ENCODE measurements around the gene PTF1A.

Gene PTF1A

GRCh38 chr10:23186697-23187096 lies 5.4 kb upstream of the PTF1A start:
- DNase-seq (ENCODE audit: low read depth): no peak

- DNase-seq (ENCODE audit: low read depth): no peak
These were observed 5.0 kb upstream of the PTF1A start for GRCh38 chr10:23187155-23187554.

GRCh38 chr10:23189024-23189423 lies 3.1 kb upstream of the PTF1A start:
- DNase-seq (ENCODE audit: low read depth): no peak

DNA sequence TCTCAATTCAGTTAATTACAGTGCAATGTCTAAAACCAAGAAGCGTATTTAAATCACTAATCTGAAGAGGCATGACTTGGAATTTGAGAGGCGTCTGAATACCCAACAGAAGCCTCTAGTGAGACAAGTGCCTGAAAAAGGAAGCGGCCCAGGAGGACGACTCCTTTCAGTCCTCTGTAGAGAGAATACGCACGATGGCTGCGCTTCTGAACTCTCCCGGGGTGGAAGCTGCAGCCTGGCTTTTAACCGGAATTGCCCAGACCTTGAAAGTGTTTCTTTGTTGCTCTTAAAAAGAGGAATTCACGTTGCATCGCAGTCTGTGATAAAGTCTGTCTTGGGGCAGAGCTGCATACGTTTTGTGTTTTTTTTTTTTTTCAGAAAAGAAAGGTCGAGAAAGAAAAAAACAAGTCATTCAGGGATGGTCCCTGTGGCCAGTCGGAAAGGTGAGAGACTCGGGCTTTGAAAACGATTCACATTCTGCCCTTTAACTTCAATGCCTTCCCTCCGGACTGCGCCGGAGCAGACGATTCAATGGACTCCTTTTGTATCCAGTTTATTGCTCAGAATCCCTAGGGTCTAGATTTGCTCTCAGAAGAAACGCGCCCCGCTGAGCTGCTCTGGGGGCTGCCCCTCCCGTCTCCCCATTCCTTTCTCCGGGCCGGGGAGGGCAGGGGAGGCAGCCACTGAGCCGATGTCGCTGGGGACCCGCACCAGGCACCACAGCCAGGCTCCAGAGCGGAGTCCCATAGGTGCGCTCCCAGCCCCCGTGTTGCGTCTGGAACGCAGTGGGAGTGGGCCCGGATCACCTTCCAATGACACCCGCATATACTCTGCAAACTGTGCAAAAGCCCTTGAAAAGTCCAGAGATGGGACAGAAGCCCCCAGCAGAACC lies 994 bp upstream of the PTF1A start:
- no peak for DNase-seq (ENCODE audit: low read depth)

DNA sequence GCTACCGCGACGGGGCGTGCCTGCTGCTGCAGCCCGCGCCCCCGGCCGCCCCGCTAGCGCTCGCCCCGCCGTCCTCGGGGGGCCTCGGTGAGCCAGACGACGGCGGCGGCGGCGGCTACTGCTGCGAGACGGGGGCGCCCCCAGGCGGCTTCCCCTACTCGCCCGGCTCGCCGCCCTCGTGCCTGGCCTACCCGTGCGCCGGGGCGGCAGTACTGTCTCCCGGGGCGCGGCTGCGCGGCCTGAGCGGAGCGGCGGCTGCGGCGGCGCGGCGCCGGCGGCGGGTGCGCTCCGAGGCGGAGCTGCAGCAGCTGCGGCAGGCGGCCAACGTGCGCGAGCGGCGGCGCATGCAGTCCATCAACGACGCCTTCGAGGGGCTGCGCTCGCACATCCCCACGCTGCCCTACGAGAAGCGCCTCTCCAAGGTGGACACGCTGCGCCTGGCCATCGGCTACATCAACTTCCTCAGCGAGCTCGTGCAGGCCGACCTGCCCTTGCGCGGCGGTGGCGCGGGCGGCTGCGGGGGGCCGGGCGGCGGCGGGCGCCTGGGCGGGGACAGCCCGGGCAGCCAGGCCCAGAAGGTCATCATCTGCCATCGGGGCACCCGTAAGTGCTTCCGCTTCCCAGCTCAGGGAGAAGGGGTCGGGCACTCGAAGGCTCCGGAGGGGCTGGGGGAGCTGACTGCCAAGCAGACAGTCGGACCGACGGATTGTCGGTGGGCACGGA lies 761 bp downstream of the PTF1A start:
- no peak for DNase-seq (ENCODE audit: low read depth)

DNA sequence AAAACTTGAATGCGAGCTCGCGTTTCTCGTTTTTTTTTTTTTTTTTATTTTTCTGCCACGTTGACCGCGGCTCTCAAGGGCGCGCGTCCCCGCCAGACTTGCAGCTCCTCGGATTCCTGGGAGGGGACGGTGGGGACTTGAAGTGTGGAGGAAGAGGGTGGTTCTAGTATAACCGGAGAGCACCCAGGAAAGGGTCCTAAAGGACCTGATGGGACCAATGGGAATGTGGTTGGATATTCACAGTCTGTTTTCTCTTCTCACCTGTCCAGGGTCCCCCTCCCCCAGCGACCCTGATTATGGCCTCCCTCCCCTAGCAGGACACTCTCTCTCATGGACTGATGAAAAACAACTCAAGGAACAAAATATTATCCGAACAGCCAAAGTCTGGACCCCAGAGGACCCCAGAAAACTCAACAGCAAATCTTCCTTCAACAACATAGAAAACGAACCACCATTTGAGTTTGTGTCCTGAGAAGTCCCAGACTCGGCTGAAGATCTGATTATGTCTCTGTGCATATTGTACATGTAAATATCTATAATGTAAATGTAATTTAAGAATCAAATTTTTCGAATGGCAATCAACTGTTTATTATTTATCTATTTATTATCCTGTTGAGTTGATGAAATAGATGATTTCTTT lies 1.4 kb downstream of the PTF1A start:
- no peak for DNase-seq (ENCODE audit: low read depth)

- DNase-seq (ENCODE audit: low read depth): no peak
These were observed 2.4 kb downstream of the PTF1A start for GRCh38 chr10:23194471-23194965.

GRCh38 chr10:23194966-23195845 lies 3.1 kb downstream of the PTF1A start:
- no peak for DNase-seq (ENCODE audit: low read depth)

DNA sequence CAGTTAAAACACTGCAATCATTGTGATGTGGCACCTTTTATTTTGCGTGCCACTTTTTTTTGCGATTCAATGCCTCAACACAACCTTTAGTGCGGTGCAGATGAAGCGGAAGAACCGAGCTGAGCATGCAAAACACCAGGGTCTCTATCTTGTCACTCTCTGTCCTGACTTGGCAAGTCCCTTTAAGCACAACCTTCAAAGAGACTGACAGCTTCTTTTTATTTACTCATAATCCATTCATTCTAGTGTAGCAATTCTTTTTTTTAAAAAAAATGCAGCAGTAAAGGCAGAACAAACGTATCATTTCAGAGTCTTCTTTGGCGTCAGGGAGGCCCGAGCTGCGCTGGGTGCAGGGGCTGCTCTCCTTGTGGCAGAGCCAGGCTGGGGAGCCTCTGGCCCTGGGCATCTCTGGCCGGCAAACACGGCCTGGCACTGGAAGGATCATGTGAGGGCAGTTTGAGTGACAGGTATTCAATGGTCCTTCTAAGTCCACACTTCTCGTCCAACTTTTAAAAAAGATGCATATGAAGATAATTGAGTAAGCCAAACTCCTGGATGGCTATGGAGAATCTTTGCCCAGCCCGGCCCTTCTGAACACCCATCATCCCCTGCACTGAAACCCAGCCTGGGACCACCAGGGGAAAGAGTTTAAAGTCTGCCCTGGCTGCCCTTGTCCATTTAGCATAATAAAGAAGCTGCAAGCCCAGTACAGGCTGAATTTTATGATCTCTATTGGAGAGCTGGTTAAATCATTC lies 3.9 kb downstream of the PTF1A start:
- no peak for DNase-seq (ENCODE audit: low read depth)

GRCh38 chr10:23196915-23197314 lies 4.8 kb downstream of the PTF1A start:
- DNase-seq (ENCODE audit: low read depth): no peak

- DNase-seq (ENCODE audit: low read depth): no peak
These were observed 5.3 kb downstream of the PTF1A start for GRCh38 chr10:23197416-23197861.

DNA sequence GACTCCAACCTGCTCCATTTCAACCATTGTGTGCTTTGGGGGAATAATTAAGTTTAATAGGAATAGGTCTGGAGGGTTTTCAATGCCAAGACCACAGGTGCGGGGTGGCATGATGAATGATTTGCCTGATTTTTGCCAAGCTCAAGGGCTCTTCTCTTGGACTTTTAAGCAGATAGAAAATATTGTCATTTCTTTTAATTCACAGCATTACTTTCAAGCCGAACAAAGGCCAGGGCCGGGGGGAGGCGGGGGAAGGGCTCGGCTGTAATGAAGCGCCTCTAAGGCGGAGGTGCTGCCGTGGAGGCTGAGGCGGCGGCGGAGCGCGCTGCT lies 6.5 kb downstream of the PTF1A start:
- no peak for DNase-seq (ENCODE audit: low read depth)

DNA sequence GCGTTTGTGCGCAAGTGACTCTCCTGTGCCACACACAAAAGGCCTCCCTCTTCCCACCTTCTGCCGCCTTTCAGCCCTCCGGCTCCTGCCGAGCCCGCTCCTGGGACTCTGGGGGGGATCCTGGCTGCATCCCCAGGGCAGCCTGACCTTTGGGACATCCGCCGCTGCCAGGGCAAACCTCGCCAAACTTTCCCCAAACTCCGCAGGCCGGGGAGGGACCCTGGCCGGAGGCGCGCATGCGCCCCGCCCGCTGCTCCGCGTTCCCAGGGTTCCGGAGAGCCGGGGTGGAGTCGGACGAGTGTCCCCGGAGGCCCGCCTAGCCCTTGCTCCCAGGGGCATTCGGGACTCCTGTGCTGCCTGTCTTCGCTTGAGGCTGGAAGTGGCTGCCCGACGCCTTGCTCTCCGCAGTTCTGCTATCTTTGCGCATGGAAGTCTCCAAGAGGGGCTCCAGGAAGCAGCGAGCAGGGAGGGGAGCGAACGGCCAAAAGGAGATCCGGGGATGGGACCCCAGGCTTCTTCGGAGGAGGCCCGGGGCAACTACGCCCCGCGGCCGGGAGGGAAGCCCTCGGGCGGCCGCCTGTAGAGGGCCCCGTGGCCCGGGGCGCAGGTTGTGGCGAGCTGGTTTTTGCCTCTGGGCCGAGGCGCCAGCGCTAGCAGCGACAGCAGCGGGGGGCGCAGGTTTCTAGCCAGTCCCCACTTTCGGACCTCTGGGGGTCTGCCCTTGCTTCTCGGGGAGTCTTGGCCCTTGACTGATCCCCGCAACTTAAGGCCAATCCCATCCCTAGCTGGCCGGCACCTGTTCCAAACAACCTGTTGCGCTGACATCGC lies 7.0 kb downstream of the PTF1A start:
- DNase-seq (ENCODE audit: low read depth): no peak

- DNase-seq (ENCODE audit: low read depth): no peak
These were observed 7.8 kb downstream of the PTF1A start for GRCh38 chr10:23199768-23200511.

GRCh38 chr10:23200586-23200985 lies 8.5 kb downstream of the PTF1A start:
- no peak for DNase-seq (ENCODE audit: low read depth)

GRCh38 chr10:23200997-23201652 lies 9.0 kb downstream of the PTF1A start:
- no peak for DNase-seq (ENCODE audit: low read depth)

DNA sequence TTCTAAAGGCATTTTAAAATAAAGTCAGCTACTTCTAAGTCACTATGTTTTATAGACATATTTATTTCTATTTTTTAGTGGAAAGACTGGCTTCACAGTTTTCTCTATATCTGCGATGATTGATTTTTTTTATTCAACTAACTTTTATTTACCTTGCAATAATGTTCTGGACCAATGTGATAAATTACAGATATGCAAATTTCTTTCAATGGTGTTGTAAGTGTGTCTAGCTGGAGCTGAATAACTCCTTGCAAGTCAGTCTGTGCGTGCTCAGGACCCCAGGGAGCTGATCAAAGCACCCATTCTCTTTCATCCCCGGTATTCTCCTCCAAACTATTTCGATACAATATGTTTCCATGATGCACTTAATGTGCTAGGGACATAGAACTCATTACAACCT lies 9.7 kb downstream of the PTF1A start:
- DNase-seq (ENCODE audit: low read depth): no peak

DNA sequence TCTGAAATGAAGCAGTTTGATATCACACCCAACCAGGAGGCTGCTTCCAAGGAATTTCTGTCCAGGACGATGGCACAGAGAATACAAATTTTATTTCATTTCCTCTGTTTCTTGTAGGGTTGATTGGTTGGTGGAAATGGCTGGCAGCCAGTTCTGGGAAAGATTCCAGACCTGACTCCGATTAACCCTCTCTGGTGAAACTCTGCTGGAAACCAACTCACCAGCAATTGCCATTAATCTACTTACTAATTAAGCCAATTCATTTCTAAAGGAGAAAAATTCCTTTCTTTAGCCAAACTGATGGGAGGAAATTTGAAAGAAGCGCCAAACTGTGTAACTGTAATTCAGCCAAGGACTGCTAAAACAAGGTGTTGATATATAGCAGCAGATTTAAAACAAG lies 10.7 kb downstream of the PTF1A start:
- DNase-seq (ENCODE audit: low read depth): no peak
